Ectodermal cell (in vitro differentiated cells): Measurements from ENCODE around the gene EPHA6.
"Not testable (repeated sequence)": the region's sequence is repeated elsewhere in the genome, so short reads cannot be mapped to it uniquely, and the experiment has no call there.

Experiments used
- H3K27ac ChIP-seq: 2 replicates; pipeline ENCODE4 v1.7.0; 2013; ENCODE audit warnings: mild to moderate bottlenecking, low read depth, low read length; ENCODE audit not compliant: insufficient read depth, poor library complexity, severe bottlenecking
- H3K27me3 ChIP-seq: 2 replicates; pipeline ENCODE4 v1.7.0; 2013; ENCODE audit warnings: mild to moderate bottlenecking, low read length; ENCODE audit not compliant: insufficient read depth, control insufficient read depth, poor library complexity, severe bottlenecking
- H3K36me3 ChIP-seq: one replicate; pipeline ENCODE4 v1.7.0; 2013; ENCODE audit warnings: low read length; ENCODE audit not compliant: control insufficient read depth, insufficient read depth
- H3K4me1 ChIP-seq: one replicate; pipeline ENCODE4 v1.7.0; 2013; ENCODE audit warnings: low read length; ENCODE audit not compliant: control insufficient read depth, insufficient read depth
- H3K4me3 ChIP-seq: 2 replicates; pipeline ENCODE4 v1.7.0; 2013; ENCODE audit warnings: low read depth, low read length, control low read depth; ENCODE audit not compliant: insufficient read depth
- H3K9me3 ChIP-seq: 2 replicates; pipeline ENCODE4 v1.7.0; 2013; ENCODE audit warnings: mild to moderate bottlenecking, low read length, moderate library complexity; ENCODE audit not compliant: control insufficient read depth
- WGBS, 2 experiments: methylation state at CpG; one replicate each; pipeline ENCODE4 v1.1.7; 2013; ENCODE audit warnings: missing lambda C conversion rate in 2 of 2; 5-methylcytosine and 5-hydroxymethylcytosine counted together

The EPHA6 gene

GRCh38 chr3:97470481-97470880 is 656.1 kb downstream of the EPHA6 start:
- Histone ChIP-seq H3K9me3 (no peaks in the 10 kb centered on the region), H3K4me1 (no peaks in the 10 kb centered on the region), H3K36me3 (no peaks in the 10 kb centered on the region), H3K4me3 (no peak overlapping the region), H3K27me3 (no peaks in the 10 kb centered on the region), H3K27ac (no peak overlapping the region)
- WGBS, 2 experiments, result 80 to 100% methylated on average over 1 to 2 of the region's 2 CpGs

GRCh38 chr3:97479740-97480139 is 665.3 kb downstream of the EPHA6 start:
- Histone ChIP-seq H3K27ac (no peak overlapping the region), H3K9me3 (no peaks in the 10 kb centered on the region), H3K4me1 (no peaks in the 10 kb centered on the region), H3K4me3 (no peak overlapping the region), H3K27me3 (no peaks in the 10 kb centered on the region), H3K36me3 (no peaks in the 10 kb centered on the region)

GRCh38 chr3:97480696-97481289 is 666.4 kb downstream of the EPHA6 start:
- not testable (repeated sequence) for H3K4me3 ChIP-seq, H3K9me3 ChIP-seq, H3K36me3 ChIP-seq, H3K27ac ChIP-seq, H3K27me3 ChIP-seq, H3K4me1 ChIP-seq
- WGBS, 2 experiments, result 95% methylated on average over 26 to 29 of the region's 29 CpGs

- Histone ChIP-seq H3K9me3 (no peaks in the 10 kb centered on the region), H3K4me1 (no peaks in the 10 kb centered on the region), H3K27ac (no peak overlapping the region), H3K27me3 (no peaks in the 10 kb centered on the region), H3K36me3 (no peaks in the 10 kb centered on the region), H3K4me3 (no peak overlapping the region)
- WGBS, 2 experiments, result 96 to 97% methylated on average over 26 of the region's 26 CpGs
Observed at GRCh38 chr3:97481416-97481815, 667.0 kb downstream of the EPHA6 start.

- no peaks in the 10 kb centered on the region for H3K9me3 ChIP-seq
- WGBS, 2 experiments, result 90 to 93% methylated on average over 3 of the region's 3 CpGs
- H3K4me3 ChIP-seq, result no peak overlapping the region
- H3K36me3 ChIP-seq, result no peaks in the 10 kb centered on the region
- H3K27ac ChIP-seq, result no peak overlapping the region
- no peaks in the 10 kb centered on the region for H3K27me3 ChIP-seq
- no peaks in the 10 kb centered on the region for H3K4me1 ChIP-seq
Observed at GRCh38 chr3:97485206-97485605, 670.8 kb downstream of the EPHA6 start.

- no peak overlapping the region for H3K4me3 ChIP-seq
- H3K27ac ChIP-seq, result no peak overlapping the region
- no peaks in the 10 kb centered on the region for H3K27me3 ChIP-seq
- no peaks in the 10 kb centered on the region for H3K9me3 ChIP-seq
- 83% methylated on average over 1 of the region's 1 CpG; no CpG with 5 or more reads in 1 of the 2 experiments for WGBS, 2 experiments
- no peaks in the 10 kb centered on the region for H3K4me1 ChIP-seq
- H3K36me3 ChIP-seq, result no peaks in the 10 kb centered on the region
Observed at GRCh38 chr3:97487587-97487986, 673.2 kb downstream of the EPHA6 start.

- no CpG with 5 or more reads among the region's 1 CpG for WGBS, 2 experiments
- Histone ChIP-seq H3K27me3 (no peaks in the 10 kb centered on the region), H3K27ac (no peak overlapping the region), H3K4me3 (no peak overlapping the region), H3K9me3 (no peaks in the 10 kb centered on the region), H3K4me1 (no peaks in the 10 kb centered on the region), H3K36me3 (no peaks in the 10 kb centered on the region)
Observed at GRCh38 chr3:97488741-97489140, 674.3 kb downstream of the EPHA6 start.

GRCh38 chr3:97495896-97496295 is 681.5 kb downstream of the EPHA6 start:
- WGBS, 2 experiments, result 90% methylated on average over 5 of the region's 5 CpGs
- Histone ChIP-seq H3K36me3 (no peaks in the 10 kb centered on the region), H3K27ac (no peak overlapping the region), H3K4me3 (no peak overlapping the region), H3K9me3 (no peaks in the 10 kb centered on the region), H3K27me3 (no peaks in the 10 kb centered on the region), H3K4me1 (no peaks in the 10 kb centered on the region)

- WGBS, 2 experiments, result 91% methylated on average over 1 of the region's 1 CpG
- Histone ChIP-seq H3K27me3 (no peaks in the 10 kb centered on the region), H3K27ac (no peak overlapping the region), H3K4me3 (no peak overlapping the region), H3K9me3 (no peaks in the 10 kb centered on the region), H3K36me3 (no peaks in the 10 kb centered on the region), H3K4me1 (no peaks in the 10 kb centered on the region)
Observed at GRCh38 chr3:97497138-97497537, 682.7 kb downstream of the EPHA6 start.

GRCh38 chr3:97504463-97504862 is 690.1 kb downstream of the EPHA6 start:
- no peaks in the 10 kb centered on the region for H3K36me3 ChIP-seq
- no peak overlapping the region for H3K4me3 ChIP-seq
- H3K27me3 ChIP-seq, result no peaks in the 10 kb centered on the region
- H3K9me3 ChIP-seq, result no peaks in the 10 kb centered on the region
- WGBS, 2 experiments, result 92 to 100% methylated on average over 1 of the region's 2 CpGs
- H3K27ac ChIP-seq, result no peak overlapping the region
- no peaks in the 10 kb centered on the region for H3K4me1 ChIP-seq

- Histone ChIP-seq H3K27ac (no peak overlapping the region), H3K4me3 (no peak overlapping the region), H3K27me3 (no peaks in the 10 kb centered on the region), H3K36me3 (no peaks in the 10 kb centered on the region), H3K9me3 (no peaks in the 10 kb centered on the region), H3K4me1 (no peaks in the 10 kb centered on the region)
- WGBS, 2 experiments, result 72 to 80% methylated on average over 4 of the region's 4 CpGs
Observed at GRCh38 chr3:97510795-97511194, 696.4 kb downstream of the EPHA6 start.
